Raji (cell line): ENCODE measurements around the gene MYOCD.

Experiments used
- POLR2A ChIP-seq: IDR thresholded peaks from 2 replicates; pipeline ENCODE4 v1.6.1; 2011; ENCODE audit warnings: low read depth, low read length, control low read depth; ENCODE audit not compliant: insufficient read depth

MYOCD gene

GRCh38 chr17:12812877-12813276 is 147.2 kb downstream of the MYOCD start:
- TF ChIP-seq POLR2A = no peak

GRCh38 chr17:12813664-12814063 is 148.0 kb downstream of the MYOCD start:
- TF ChIP-seq POLR2A = no peak

- TF ChIP-seq POLR2A = no peak
Measured at GRCh38 chr17:12814718-12815117, 149.0 kb downstream of the MYOCD start.

- no peak for TF ChIP-seq POLR2A
Measured at GRCh38 chr17:12815642-12816141, 150.0 kb downstream of the MYOCD start.
